Breast epithelium (tissue), 4 donors: ENCODE results near the gene DIP2B. TPM values are rescaled to one million over a fixed set of nuclear protein-coding genes. Genes with fewer than 3 reads are reported as not detected.
A peak's percentile ranks its signal among the peaks of the same experiment; 100 is the strongest.

Experiments used
- DNase-seq, 2 donors: peaks; one replicate each; pipeline ENCODE4 v3.0.0-alpha.2; 2019; ENCODE audit warnings: low spot score in 2 of 2
- H3K27ac ChIP-seq, 2 donors: fragments of 200-600 bp; sonication (generic) in 1 of 2; one replicate each; pipeline ENCODE4 v1.5.1; 2016 to 2019; ENCODE audit warnings: mild to moderate bottlenecking in 1 of 2
- H3K27me3 ChIP-seq, 2 donors: fragments of 200-600 bp; sonication (generic) in 1 of 2; one replicate each; pipeline versions ENCODE4 v1.5.1 to v1.6.0; 2017 to 2019; ENCODE audit warnings: control low read depth in 1 of 2, mild to moderate bottlenecking in 1 of 2
- H3K36me3 ChIP-seq: fragments of 200-600 bp; one replicate; pipeline ENCODE4 v1.5.1; 2019
- H3K4me1 ChIP-seq, 2 donors: fragments of 200-600 bp; sonication (generic); one replicate each; pipeline ENCODE4 v1.5.1; 2016 to 2019; ENCODE audit warnings: control low read depth in 1 of 2
- H3K4me3 ChIP-seq, 3 donors: fragments of 200-600 bp; sonication (generic); 1 replicate in 2 of 3; 2 replicates in 1 of 3; pipeline ENCODE4 v1.5.1; 2016 to 2019; ENCODE audit warnings: mild to moderate bottlenecking in 3 of 3, moderate library complexity in 2 of 3
- H3K9me3 ChIP-seq, 2 donors: fragments of 200-600 bp; sonication (generic) in 1 of 2; one replicate each; pipeline ENCODE4 v1.5.1; 2016 to 2019; ENCODE audit warnings: control low read depth in 1 of 2
- CTCF ChIP-seq, 3 donors: fragments of 450-650 bp; IDR thresholded peaks; one replicate each; pipeline ENCODE4 v1.5.1; 2016 to 2017; ENCODE audit warnings: antibody characterized with exemption in 3 of 3, mild to moderate bottlenecking in 3 of 3, moderate library complexity in 3 of 3
- POLR2A ChIP-seq: fragments of 450-650 bp; IDR thresholded peaks from one replicate; pipeline ENCODE4 v1.6.1; 2016; ENCODE audit warnings: antibody characterized with exemption, mild to moderate bottlenecking, moderate library complexity
- POLR2AphosphoS5 ChIP-seq, 3 donors: sonication (generic); formaldehyde crosslinking; IDR thresholded peaks; one replicate each; pipeline ENCODE4 v1.6.1; 2017; ENCODE audit warnings: antibody characterized with exemption in 3 of 3
- intact Hi-C: fragments of 100-400 bp; cut with DNase I; formaldehyde crosslinking; loops from one replicate; pipeline ENCODE4 v1.15.1; 2023; ENCODE audit warnings: low total_unique reads
- total RNA-seq, 3 donors: library from RNA; depleted of rRNA; stranded (reverse); fragments of >200 nt; gene quantifications; one replicate each; pipeline ENCODE4 v1.1.0, GENCODE V29; 2016

DIP2B gene
- total RNA-seq, 3 donors from 2014 or later: 26.6 to 44.8 (median 33.4) TPM

DNA sequence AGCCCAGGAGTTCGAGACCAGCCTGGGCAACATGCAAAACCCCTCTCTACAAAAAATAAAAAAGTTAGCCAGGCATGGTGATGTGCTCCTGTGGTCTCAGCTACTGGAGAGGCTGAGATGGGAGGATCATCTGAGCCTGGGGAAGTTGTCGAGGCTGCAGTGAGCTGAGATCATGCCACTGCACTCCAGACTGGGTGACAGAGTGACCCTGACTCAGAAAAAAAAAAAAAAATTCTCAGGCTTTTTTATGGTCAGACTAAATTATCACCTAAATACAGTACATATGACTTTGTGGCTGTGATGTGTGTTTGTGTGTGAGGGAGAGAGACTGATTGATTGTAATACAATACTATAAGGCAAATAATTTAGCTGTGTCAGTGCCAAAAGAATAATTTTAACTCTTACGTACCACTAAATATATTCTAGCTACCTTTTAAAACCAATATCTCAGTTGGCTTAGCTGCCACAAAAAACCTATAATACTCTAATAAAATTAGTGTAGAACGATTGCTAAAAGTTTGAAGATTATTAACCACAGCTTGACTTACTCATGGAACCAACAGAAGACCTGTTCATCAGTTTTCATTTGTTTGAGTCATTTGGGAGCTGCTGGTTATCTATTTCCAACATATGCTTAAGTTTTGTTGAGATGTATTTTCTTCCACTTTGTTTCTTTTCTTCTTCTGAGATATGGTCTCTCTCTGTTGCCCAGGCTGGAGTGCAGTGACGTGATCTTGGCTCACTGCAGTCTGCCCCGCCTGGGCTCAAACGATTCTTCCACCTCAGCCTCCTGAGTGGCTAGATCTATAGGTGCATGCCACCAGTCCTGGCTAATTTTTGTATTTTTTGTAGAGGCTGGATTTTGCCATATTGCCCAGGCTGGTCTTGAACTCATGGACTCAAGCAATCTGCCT lies 58.0 kb downstream of the DIP2B start:
- no peak overlapping the region for H3K27ac ChIP-seq
- H3K36me3 ChIP-seq: no peaks in the 10 kb centered on the region
- no peak overlapping the region for H3K4me3 ChIP-seq
- no peak for TF ChIP-seq POLR2AphosphoS5 (IDR thresholded peaks at IDR 0.05)
- no peak for TF ChIP-seq CTCF (IDR thresholded peaks at IDR 0.05)
- TF ChIP-seq POLR2A: no peak
- intact Hi-C loops: no loop called here
- no peaks in the 10 kb centered on the region for H3K9me3 ChIP-seq
- DNase-seq: no peak
- H3K4me1 ChIP-seq: peaks cover 0 to 10% of the 10 kb centered on the region in 2 donors
- no peaks in the 10 kb centered on the region for H3K27me3 ChIP-seq

DNA sequence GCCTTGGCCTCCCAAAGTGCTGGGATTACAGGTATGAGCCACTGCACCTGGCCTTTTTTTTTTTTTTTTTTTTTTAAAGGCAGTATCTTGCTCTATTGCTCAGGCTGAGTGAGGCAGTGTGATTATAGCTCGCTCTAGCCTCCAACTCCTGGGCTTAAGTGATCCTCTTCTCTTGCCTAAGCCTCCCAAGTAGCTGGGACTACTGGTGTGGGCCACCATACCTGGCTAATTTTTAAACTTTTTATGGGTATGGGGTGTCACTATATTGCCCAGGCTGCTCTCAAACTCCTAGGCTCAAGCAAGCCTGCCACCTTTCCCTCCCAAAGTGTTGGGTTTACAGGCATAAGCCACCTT lies 58.6 kb downstream of the DIP2B start:
- H3K36me3 ChIP-seq: no peaks in the 10 kb centered on the region
- intact Hi-C loops: no loop called here
- no peaks in the 10 kb centered on the region for H3K27me3 ChIP-seq
- no peak overlapping the region for H3K4me3 ChIP-seq
- H3K9me3 ChIP-seq: no peaks in the 10 kb centered on the region
- DNase-seq: no peak
- no peak overlapping the region for H3K27ac ChIP-seq
- peaks cover 5 to 16% of the 10 kb centered on the region in 2 donors for H3K4me1 ChIP-seq
- no peak for TF ChIP-seq CTCF (IDR thresholded peaks at IDR 0.05)
- TF ChIP-seq POLR2A: no peak
- TF ChIP-seq POLR2AphosphoS5 (IDR thresholded peaks at IDR 0.05): no peak

DNA sequence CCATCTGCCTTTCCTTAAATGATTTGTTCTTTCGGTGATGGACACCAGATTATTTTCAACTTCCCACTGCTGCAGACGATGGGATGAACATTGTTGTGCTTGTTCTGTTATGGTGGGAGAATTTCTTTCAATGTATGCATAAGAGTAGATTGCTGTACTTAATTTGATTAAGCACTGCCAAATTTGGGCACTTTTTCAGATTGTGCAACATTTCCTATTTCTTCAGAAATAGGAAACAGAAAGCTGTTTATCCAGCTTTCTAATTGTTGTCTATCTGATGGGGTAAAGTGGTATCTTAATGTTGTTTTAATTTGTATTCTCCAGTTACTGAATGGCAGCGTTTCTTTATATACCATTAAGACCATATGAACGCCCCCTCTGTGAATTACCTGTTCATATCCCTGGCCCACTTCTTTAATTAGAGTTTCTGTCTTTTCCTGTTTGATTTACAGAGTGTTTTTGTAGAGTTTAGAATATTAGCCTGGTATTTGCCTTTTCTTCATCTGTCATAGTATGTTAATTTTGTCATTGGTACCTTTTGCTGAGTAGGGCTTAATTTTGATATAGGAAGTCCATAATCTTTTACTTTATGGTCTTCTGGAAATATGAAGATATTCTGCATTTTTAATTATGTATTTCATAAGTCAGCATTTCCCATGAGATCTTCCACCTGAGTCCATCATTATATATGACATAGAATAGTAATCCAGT lies 59.6 kb downstream of the DIP2B start:
- no peak for TF ChIP-seq POLR2AphosphoS5 (IDR thresholded peaks at IDR 0.05)
- TF ChIP-seq POLR2A: no peak
- TF ChIP-seq CTCF (IDR thresholded peaks at IDR 0.05): no peak
- intact Hi-C loops: no loop called here
- Histone ChIP-seq H3K27me3 (no peaks in the 10 kb centered on the region), H3K4me3 (no peak overlapping the region), H3K27ac (peak overlapping the region; percentile 15 to 23), H3K4me1 (peaks cover 5 to 23% of the 10 kb centered on the region in 2 donors), H3K9me3 (no peaks in the 10 kb centered on the region), H3K36me3 (no peaks in the 10 kb centered on the region)
- DNase-seq: no peak

- Histone ChIP-seq H3K4me3 (no peak overlapping the region), H3K27ac (no peak overlapping the region), H3K27me3 (no peaks in the 10 kb centered on the region), H3K9me3 (no peaks in the 10 kb centered on the region), H3K4me1 (peaks cover 5 to 27% of the 10 kb centered on the region in 2 donors), H3K36me3 (no peaks in the 10 kb centered on the region)
- no peak for DNase-seq
- TF ChIP-seq CTCF (IDR thresholded peaks at IDR 0.05): no peak
- no peak for TF ChIP-seq POLR2A
- no peak for TF ChIP-seq POLR2AphosphoS5 (IDR thresholded peaks at IDR 0.05)
- intact Hi-C loops: no loop called here
Measured at GRCh38 chr12:50564948-50565297, 60.1 kb downstream of the DIP2B start.

DNA sequence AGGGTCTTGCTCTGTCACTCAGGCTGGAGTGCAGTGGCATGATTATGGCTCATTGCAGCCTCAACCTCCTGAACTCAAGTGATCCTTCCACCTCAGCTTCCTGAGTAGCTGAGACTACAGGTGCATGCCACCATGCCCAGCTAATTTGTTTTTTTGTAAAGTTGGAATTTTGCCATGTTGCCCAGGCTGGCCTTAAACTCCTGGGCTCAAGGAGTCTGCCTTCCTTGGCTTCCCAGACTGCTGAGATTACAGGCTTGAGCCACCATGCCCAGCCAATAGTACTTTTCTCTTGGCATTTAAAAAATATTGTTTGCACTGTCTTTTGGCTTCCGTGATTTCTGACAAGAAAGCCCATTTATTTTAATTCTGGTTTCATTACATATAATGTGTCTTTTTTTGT lies 61.3 kb downstream of the DIP2B start:
- TF ChIP-seq CTCF (IDR thresholded peaks at IDR 0.05): no peak
- no peak for TF ChIP-seq POLR2AphosphoS5 (IDR thresholded peaks at IDR 0.05)
- no peak for TF ChIP-seq POLR2A
- Histone ChIP-seq H3K4me1 (peaks cover 5 to 27% of the 10 kb centered on the region in 2 donors), H3K9me3 (no peaks in the 10 kb centered on the region), H3K36me3 (no peaks in the 10 kb centered on the region), H3K27me3 (no peaks in the 10 kb centered on the region), H3K27ac (no peak overlapping the region), H3K4me3 (no peak overlapping the region)
- DNase-seq: no peak
- intact Hi-C loops: no loop called here
